ENCODE results near the gene NPEPPS.
"Not testable (repeated sequence)": the region's sequence is repeated elsewhere in the genome, so short reads cannot be mapped to it uniquely, and the experiment has no call there.

NPEPPS gene

DNA sequence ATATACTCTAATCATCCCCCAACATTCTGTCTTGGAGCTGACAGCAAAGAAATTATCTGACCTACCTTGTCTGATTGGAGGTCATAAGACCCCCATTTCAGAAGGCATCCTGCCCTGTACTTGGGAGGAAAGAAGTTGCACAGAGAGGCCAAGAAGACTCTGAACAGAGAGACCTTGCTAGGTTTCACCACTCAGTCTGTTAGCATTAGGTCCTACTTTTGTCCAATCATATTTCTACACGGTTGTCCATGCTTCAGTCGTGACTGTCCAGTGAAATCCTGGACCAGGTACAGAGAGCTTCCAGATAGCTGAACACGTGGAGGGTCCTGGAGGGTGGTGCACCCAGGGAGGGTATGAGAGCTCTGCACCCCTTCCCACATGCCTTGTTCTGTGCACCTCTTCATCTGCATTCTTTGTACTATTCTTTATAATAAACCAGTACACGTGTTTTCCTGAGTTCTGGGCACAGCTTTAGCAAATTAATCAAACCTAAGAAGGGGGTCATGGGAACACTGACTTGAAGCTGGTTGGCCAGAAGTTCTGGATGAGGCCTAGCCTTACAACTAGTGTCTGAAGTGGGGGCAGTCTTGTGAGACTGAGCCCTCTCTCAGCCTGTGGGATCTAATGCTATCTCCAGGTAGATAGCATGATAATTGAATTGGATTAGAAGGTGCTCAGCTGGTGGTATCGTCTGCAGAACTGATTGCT lies 30.9 kb downstream of the NPEPPS start:
- not testable (repeated sequence) for DNase-seq

DNA sequence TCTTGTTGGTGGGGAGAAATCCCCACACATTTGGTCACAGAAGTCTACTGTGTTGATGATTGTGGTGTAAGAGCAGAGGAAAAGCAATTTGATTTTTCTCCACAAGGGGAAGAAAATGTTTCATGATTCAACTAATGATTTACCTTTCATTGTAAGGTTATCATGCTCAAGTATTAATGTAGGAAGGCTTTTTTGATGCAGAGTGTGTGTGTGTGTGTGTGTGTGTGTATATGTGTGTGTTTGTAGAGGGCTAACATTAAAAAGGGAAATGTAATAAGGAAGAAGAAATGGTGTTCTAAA lies 31.4 kb downstream of the NPEPPS start:
- not testable (repeated sequence) for DNase-seq

DNA sequence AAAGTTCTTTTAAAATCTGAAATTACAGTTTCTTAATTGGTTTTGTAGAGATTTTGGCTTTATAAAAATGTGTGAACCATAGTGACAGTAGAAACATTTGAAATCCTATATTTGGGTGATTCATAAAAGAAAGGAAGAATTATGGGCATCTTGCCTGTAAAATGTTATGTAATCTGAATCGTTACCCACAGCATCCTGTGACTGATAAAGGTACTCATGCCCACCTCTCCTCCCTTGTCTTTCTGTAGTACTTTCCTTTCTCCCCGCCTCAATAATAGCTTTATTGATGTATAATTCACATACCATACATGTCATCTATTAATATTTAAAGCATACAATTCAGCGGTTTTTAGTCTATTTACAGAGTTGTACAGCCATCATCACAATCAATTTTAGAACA lies 36.4 kb downstream of the NPEPPS start:
- not testable (repeated sequence) for DNase-seq

DNA sequence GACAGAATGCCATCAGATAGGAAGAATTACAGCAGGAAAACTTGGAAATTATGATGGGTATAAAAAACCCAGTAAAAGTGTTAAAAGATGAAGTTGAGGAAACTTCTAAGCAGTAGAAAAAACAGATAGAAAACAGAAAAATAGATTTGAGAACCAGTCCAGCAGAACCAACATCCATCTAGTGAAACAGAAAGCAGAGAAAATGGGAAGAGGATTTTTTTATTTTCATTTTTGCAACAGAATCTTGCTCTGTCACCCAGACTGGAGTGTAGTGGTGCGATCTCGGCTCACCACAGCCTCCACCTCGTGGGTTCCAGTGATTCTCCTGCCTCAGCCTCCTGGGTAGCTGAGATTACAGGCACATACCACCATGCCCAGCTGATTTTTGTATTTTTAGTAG lies 41.7 kb downstream of the NPEPPS start:
- DNase-seq = not testable (repeated sequence)

DNA sequence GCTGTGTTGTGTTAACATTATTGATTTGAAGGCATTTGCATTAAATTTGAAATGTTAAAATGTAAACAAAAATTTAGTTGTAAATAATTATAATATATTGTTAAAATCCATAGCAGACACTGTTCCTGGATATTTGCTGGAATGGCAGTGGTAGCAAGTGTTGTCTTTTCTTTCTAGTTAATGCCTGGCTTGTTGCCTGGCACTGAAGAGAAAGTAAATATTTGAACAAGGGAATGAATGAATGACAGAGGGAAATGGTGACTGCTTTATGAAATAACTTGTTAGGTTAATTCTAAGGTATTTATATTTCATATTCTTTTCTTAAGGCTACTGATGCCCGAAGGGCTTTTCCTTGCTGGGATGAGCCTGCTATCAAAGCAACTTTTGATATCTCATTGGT lies 51.5 kb downstream of the NPEPPS start:
- not testable (repeated sequence) for DNase-seq

DNA sequence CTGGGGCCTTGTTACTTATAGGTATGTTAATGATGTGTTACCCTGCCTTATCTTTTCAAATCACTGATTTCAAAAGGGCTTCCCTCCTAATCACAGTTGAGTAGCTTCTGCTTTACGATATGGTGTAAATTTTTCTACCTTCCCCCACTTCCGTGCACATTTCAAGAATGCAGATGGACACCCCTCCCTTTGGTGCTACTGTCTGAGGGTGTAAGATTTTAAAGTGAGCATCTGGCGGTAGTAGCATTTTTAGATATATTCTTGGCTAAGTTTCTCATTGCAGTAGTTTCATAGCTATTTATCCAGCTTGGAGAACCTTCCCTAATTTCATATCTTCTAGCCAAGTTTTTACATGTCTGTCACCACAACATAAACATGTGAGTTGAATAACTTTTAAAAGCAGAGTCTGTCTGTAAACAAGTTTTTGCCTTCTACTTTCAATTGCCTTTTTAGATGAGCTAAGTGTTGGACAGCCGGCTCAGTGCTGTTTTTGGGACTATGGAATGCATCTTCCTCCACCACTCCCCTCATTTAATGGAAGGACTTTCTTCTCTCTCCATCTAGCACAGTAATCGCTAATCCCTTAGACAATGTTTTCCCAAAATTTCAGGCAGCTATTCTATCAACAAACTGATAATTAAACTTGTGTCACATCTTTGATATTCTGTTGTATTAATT lies 55.6 kb downstream of the NPEPPS start:
- DNase-seq = not testable (repeated sequence)

DNA sequence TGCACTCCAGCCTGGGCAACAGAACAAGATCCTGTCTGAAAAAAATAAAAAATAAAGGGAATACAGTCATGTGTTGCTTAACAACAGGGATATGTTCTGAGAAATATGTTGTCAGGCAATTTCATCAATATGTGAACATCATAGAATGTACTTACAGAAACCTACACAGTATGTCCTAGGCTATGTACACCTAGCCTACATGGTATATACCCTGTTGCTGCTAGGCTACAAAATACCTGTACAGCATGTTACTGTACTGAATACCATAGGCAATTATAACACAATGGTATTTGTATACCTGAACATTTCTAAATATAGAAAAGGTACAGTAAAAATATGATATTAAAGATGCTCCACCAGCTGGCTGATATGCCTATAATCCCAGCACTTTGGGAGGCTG lies 62.6 kb downstream of the NPEPPS start:
- DNase-seq = not testable (repeated sequence)

DNA sequence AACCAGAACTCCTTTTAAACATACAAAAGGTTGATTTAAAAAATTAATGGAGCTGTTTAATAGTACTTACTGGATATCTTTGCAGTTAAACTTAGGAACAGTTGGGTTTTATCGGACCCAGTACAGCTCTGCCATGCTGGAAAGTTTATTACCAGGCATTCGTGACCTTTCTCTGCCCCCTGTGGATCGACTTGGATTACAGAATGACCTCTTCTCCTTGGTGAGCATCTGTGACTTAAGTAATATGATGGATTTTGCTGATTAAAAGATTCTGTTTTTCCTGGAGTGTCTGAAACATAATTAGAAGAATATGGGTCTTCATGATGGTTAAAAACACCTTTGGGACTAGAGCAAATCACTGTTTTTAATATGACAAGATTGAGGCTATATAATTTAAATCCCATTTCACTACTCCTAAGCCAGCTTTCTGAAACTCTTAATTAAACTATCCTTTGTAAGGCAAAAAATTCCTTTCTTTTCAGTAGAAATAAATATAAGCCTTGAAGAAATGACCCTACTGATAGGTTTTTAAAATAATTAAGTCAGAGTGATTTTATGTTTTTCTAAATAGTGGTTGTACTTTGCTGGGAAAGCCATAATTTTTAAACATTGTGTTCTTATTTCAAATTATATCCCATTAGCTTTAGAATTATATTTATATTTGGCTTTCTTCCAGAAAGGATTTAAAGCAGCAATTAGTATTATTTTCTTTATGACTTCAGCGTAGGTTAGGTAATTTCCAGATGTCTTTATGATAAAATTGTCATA lies 73.1 kb downstream of the NPEPPS start:
- no peak for DNase-seq

DNA sequence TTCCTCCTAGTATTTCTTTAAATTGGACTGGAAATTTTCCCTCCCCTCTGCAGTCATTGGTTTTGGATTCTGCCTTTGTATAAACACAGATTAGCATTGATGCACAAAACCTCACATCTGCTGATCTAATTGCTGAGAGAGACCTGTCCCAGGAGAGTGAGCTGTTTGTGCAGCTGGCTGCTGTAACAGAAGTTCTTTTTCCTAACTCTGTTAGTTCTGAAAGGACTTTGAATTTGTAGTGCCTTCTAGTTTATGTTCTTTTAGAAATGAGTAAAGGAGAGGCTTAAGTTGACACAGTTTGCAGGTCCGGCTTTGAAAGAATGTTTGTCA lies 73.7 kb downstream of the NPEPPS start:
- no peak for DNase-seq

DNA sequence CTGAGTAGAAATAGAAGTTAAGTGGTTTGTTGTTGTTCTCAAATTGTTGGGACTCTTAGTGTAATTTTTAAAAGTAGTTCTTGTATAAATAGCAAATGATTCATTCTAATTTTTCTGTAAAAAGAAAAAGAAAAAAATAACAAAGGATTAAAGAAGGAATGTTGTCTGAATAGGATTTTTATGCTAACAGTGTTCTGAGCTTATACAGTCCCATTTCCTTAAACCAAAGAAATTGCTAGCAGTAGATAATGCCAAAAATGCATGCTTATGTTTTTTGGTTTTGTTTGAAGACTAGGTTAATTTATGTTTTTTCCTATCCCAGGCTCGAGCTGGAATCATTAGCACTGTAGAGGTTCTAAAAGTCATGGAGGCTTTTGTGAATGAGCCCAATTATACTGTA lies 74.1 kb downstream of the NPEPPS start:
- no peak for DNase-seq

DNA sequence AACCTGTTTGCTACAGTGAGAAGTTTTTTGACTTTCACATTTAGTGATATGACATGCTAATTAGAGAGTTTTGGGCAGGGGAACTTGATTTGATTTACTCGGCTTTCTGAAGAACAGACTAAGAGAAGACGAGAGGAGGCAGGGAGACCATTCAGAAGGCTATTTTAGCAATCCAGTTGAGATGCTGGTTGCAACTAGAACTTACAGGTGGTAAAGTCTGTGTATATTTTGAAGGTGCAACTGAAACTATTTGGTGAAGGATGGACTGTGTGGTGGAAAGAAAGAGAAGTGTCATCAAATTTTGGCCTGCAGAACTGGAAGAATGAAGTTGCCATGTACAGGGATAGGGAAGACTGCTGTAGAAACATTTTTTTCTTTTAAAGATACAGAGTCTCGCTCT lies 76.6 kb downstream of the NPEPPS start:
- DNase-seq = no peak

DNA sequence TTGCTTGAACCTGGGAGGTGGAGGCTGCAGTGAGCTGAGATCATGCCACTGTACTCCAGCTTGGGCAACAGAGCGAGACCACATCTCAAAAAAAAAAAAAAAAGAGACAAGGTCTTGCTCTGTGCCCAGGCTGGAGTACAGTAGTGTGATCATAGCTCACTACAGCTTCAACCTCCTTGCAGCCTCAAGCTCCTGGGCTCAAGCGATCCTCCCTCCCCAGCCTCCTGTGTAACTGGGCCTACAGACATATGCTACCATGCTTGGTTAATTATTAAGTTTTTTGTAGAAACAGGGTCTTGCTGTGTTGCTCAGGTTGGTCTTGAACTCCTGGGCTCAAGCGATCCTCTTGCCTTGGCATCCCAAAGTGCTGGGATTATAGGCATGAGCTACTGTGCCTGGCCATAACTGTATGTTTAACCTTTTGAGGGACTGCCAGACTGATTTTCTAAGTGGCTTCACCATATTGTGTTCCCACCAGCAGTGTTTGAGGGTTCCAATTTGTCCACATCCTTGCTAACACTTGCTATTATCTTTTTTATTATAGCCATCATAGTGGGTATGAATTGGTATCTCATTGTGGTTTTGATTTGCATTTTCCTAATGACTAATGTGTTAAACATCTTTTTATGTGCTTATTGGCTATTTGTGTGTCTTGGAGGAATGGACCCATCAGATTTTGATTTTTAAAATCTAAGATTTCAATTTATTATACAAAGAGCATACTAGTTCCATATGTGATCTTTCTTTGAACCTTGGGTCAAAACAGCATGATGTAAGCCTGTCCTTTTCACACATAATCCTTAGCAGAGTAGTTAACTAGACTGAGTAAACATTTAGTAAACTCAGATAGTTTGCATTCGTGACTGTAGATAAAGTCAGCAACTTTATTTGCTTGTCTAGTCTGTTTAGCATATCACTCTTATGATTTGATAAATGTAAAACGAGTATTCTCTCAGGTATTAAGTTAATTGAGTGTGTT lies 80.8 kb downstream of the NPEPPS start:
- no peak for DNase-seq

DNA sequence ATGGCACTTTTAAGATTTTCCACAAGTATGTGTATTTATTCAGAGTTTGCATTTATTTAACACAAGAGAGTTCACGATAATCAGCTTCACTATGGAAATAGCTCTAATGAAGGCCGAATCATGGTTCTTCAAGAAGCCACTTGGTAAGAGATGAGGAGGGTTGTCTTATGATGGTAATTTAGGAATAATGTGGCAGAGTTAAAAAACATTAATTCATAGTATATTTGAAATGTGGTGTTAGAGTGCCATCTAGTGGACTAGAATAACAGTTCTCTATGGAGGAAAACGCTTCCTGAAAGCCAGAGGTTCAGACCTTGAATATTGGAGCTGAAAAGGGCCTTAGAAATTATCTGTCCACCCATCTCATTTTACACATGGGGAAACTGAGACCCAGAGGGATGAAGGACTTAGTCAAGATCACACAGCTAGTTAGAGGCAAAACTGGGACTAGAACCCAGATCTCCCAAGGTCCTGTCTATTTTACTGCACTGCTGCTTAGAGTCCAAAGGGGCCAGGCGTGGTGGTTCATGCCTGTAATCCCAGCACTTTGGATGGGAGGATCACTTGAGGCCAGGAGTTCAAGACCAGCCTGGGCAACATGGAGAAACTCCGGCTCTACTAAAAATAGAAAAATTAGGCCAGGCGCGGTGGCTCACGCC lies 85.0 kb downstream of the NPEPPS start:
- DNase-seq = no peak

DNA sequence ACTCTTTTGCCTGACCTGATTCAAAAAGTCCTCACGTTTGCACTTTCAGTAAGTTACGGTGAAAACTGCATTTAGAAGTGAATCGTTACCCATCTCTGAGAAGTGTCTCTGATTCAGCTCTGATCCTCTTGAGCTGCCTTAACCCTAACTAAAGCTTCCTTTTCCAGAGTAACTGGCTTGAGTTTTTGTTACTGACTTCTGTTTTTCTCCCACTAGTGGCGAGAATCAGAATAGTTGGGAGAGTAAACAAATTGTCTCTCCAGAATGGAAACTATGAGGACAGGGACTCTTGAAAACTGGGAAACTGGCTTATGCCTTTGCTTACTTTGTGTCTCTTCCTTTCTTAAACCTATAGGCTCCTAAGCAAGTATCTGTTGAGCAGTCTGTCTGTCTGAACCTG lies 87.5 kb downstream of the NPEPPS start:
- DNase-seq = no peak

DNA sequence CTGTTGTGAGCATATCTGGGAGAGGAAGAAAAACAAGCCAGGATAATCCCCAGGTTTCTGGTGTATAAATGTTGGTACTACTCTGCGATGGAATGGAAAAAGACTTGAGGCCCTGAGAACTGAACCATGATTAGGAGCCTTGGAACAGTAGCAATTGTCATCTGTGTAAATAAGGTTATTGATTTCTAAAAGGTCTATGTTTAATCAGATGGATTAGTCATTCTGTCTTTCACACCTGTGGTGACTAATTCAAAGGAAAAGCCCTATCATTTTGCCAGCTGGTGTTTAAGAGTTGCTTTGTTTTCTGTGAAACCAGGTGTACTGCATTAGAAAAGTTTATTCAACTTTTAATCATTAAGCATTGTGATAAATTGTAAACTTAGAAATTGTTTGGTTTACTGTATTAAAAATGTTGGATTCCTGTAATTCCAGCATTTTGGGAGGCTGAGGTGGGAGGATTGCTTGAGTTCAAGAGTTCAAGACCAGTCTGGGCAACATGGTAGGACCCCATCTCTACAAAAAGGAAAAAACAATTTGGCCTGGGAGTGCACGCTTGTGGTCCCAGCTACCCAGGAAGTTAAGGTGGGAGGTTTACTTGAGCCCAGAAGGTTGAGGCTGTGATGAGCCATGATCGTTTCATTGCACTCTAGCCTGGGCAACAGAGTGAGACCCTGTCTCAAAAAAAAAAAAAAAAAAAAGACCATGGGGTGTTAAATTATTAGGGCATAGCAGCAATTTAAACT lies 89.8 kb downstream of the NPEPPS start:
- no peak for DNase-seq

DNA sequence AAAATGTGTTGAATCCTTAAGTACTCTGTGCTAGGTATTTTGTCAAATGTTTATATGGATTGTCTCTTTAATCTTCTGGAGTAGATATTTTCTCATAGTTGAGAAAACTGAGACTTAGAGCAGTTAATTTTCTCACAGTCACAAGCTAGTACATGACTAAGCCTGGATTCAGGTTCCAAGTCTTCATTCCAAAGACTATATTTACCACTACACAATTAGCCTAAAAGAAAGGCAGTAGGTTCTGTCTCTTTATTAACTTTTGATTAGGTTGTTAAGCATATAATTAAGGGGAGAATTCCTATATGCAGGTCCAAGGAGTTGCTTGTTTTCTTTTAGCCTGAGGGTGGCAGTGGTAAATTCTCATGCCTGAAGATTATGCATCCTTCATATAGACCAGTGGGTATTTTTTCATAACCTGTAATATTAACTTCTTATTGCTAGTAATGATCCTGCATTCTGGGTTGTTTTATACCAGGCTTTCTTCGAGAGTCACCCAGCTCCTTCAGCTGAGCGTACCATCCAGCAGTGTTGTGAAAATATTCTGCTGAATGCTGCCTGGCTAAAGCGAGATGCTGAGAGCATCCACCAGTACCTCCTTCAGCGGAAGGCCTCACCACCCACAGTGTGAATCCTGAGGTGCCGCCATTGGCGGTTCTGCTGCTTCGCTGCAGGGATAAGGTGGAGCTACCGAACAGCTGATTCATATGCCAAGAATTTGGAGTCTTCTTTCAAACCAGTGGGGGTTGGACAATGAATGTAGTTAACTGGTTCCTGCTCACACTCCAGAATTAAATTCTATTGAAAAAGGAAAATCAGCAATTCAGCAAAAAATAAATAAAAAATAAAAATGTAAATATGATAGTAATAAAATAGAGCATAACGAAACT lies 90.6 kb downstream of the NPEPPS start:
- no peak for DNase-seq

DNA sequence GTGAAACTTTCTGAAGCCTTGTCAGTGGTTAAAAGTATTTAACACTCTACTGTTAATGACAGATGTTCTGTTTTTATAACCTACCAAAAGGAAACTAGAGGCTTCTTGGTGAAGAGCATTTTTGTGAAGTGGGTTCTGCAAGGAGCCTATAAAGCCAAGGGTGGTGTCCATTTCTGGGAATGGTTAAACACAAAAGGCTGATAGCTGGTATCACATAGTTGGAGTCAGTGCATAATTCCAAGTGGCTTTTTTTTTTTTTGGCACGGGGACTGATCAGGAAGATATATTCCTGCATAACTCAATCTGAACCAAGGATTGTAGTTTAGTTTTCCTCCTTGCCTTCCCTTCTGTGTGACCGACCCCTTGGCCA lies 91.3 kb downstream of the NPEPPS start:
- DNase-seq = no peak

DNA sequence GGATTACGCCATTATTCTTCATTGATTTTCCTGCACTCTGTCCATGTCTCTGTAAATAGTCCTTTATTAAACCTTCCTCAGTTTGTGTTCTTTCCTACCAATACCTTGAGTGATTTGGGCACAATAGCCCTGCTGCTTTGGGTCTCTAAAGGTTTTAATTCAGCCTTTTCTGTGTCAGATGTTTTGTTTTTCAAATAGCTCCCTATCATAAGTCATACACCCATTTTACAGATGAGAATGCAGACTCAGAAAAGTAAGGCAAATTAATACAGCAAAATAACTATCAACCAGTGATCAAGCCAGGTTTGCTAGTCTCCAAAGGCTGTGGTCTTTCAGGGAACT lies 93.8 kb downstream of the NPEPPS start:
- no peak for DNase-seq

DNA sequence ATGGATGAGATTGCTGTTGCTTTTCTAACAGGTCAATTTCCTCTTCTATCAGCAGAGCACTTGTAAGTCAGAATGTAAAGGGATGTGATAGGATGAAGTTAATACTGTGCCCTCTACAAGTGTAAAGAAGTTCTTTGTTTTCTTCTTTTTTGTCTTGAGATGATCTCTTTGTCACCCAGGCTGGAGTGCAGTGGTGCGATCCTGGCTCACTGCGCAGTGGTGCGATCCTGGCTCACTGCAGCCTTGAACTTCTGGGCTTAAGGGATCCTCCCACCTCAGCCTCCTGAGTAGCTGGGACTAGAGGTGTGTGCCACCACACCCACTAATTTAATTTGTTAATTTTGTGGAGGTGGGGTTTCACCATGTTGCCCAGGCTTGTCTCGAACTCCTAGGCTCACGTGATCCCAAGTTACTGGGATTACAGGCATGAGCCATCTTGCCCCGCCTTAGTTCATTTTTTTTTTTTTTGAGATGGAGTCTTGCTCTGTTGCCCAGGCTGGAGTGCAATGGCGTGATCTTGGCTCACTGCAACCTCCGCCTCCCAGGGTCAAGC lies 97.2 kb downstream of the NPEPPS start:
- no peak for DNase-seq

DNA sequence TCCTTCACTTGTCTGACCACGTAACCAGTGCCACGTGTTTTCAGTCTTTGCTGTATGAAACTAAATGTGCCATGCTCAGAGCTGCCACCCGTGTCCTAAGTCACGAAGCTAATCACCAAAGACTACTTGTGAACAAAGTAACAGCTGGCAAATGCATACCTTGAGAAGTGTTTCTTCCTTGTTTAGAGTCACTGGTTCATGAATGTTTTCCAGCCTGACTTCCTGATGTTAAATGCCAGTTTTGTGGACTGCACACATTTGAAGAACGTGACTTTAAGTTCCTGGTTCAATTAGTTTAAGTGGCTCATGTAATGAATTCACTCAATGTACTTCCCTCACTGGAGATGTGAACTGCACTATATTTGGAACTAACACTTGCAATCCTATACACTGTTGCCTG lies 98.9 kb downstream of the NPEPPS start:
- DNase-seq = no peak

DNA sequence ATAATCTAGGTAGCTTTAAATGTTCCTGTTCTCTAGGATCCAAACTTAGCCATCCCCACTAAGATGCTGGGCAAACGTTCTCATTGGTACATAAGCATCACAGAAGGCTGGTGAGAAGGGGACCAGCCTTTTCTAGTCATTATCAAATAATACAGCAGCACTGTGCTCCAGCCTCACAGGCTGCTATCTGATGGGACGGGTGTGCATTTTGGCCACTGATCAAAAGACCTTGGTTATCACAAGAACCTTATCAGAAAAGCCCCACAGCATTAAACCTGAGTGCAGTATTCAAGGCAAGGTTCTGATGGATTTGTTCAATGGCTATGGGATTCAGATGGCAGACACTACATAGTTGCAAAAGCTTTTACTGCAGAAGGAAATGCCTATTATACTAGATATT lies 99.7 kb downstream of the NPEPPS start:
- DNase-seq = no peak
